ENCODE measurements around the gene ZFHX3. TPM values are rescaled to one million over a fixed set of nuclear protein-coding genes. Genes with fewer than 3 reads are reported as not detected.
A peak's percentile ranks its signal among the peaks of the same experiment; 100 is the strongest.

Gene ZFHX3
- polyA plus RNA-seq, 1 donor = 24.3 TPM

DNA sequence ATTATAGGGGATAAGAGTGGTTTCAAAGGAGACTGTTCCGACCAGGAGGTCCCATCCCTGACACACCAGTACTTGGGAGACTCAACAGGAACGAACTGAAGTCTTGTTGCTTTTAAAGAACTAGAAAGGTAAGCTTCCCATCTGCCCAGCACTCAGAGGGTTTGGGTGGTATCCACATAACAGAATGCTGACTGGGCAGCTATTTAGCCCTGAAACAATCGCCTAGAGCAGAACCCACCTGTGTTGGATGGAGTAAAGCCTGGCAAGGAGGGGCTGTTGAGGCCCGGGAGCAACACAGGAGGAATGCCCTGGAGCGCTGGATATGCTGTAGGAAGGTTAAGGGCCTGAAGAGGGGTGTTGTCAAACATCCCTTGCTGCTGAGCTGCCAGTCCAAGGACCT lies 254.9 kb downstream of the ZFHX3 start:
- no peak for DNase-seq

DNA sequence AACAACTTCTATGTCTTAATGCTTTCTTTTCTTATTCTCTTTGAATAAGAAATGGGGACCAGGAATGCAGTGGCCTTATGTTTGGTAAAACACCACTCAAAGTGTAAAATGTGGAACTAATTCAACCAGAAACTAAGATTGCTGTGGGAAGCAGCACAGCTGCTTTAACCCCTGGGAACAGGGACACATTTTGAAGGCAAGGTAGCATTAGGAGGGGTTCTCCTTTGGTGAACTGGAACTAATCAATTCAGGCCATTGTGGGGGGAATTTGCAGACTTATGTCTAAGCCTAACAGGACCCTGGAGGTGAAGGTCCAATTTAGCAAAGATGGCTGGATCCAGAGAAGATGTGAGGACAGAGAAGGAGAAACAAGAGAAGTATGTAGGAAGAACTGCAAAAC lies 256.1 kb downstream of the ZFHX3 start:
- no peak for DNase-seq

- no peak for DNase-seq
Measured at GRCh38 chr16:72789921-72790320, 258.0 kb downstream of the ZFHX3 start.

DNA sequence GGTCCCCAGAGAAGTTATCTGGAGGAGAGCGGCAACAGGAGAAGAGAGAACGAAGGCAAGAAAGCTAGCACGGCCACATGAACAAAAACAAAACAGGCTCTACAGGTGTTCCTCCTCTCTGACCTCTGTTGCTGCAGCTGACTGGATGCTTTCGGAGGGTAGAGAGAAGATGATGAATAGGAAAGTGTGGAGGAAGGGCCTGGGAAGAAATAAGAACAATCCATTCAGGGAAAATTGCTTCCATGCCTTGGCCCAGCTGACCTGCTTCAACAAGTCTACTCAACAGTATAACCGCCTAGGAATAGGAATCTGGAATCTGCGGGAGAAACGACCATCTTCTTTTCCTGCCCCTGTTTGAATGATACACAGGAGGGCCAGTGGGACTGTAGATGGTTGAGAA lies 258.5 kb downstream of the ZFHX3 start:
- DNase-seq = no peak

GRCh38 chr16:72788269-72788809 lies 259.6 kb downstream of the ZFHX3 start:
- no peak for DNase-seq

DNA sequence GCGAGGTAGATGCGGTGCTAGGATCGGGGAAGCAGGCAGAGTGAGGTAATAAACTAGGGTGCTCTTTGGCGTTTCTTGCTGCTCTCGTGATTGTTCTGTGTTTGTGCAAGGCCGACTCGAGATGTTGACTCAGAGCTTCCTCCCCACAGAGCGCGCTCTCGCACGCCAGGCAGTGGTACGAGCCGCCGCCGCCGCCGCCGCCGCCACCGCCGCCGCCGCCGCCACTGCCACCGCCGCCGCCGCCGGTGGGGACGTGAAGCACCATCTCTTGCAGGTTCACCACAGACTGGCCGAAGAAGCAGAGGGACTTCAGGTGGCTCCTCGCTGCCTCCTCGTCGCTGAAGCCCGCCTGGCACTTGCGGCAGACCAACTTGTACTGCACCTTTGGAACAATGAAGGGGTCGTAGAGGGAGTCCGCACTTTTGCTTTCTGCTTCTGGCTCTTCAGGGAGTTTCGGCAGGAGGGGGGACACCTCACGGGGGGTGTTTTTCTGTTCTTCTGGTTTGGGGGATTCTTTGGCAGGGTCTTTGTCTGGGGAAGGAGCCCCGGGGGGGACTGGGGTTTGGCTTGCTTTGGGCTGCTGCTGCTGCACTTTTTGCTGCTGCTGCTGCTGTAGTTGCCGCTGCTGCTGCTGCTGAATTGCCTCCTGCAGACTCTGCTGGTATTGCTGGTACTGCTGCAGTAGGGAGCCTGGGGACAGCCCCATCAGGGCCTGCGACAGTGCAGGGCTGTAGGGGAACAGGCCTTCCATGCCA lies 260.2 kb downstream of the ZFHX3 start:
- DNase-seq = peak; percentile 49

GRCh38 chr16:72787130-72787513 lies 260.8 kb downstream of the ZFHX3 start:
- no peak for DNase-seq

DNA sequence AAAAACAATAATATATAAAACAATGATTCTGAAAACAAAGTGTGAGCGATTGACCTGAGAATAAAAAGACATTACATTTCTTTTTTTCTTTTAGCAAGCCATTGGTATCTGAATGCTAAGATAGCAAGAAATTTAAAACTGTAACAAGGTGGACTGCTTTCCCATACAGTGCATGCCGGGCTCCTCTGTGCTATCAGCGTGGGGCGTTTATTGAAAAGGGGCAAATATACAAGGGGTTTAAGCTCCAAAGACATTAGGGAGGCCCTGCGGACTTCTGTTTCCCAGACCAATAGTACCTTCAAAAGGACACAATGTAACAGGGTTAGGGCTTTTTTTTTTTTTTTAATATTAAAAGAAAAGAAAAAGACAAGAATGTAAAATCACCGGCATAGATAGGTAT lies 261.3 kb downstream of the ZFHX3 start:
- DNase-seq = no peak

- DNase-seq = no peak
Measured at GRCh38 chr16:72785886-72786285, 262.0 kb downstream of the ZFHX3 start.

DNA sequence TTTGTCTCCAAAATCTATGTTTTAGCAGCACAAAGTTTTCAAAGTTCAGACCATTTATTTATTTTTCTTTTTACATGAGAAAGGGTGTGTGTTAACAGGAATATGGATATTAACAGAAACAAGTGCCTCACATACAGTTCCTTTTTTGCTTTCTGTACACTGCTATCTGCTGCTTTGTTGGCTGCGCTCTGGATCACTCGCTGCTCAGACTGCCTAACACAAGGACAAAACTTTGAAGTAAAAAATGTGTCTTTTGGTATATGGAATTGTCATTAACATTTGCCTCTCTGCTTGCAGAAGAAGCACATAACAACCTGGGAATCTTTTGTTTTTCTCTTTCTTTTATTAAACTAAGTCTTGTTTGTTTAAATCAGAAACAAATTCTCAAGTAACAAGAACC lies 262.8 kb downstream of the ZFHX3 start:
- DNase-seq = no peak

- no peak for DNase-seq
Measured at GRCh38 chr16:72783716-72784318, 264.1 kb downstream of the ZFHX3 start.

DNA sequence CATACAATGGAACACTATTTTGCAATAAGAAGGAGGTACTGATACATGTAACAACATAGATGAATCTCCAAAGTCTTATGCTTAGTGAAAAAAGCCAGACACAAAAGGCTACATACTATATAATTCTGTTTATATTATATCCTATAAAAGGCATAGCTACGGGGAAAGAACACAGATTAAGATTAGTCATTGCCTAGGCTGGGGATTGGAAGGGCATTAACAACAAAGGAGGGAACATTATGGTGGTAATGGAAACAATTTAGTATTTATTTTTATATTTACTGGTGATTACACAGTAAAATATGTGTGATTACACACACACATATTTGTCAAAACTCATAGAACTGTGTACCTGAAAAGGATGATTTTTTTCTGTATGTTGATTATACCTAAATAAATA lies 278.1 kb downstream of the ZFHX3 start:
- DNase-seq = no peak

DNA sequence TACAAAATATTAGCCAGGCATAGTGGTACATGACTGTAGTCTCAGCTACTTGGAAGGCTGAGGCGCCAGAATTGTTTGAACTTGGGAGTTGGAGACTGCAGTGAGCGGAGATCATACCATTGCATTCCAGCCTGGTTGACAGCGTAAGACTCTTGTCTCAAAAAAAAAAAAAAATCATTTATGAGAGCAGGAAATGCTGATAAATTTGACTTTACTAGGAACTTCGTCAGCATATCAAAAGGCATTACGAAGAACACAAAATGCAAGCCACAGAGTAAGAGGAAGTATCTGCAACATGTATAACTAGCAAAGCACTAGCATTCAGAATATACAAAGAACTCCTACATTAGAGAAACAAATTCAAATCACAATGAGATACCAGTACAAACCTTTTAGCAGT lies 279.3 kb downstream of the ZFHX3 start:
- DNase-seq = no peak

DNA sequence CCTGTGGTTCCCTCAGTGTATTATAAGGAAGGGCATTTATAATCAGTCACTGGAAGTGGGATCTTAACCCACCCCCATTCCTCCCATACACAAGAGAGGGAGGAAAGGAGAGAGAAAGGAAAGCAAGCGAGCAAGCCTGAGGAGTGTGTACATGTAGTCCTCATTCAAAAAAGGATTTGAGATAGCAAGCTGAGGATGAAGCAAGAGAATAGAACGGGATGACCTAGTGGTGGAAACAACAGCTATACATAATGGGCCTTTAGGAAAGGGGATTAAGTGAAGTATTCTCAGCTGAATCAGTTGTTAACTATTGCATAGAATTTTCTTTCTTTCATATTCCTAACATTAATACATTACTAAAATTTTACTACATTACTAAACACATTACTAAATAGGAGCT lies 281.4 kb downstream of the ZFHX3 start:
- no peak for DNase-seq

- DNase-seq = no peak
Measured at GRCh38 chr16:72764015-72764654, 283.8 kb downstream of the ZFHX3 start.

- DNase-seq = no peak
Measured at GRCh38 chr16:72760581-72760980, 287.3 kb downstream of the ZFHX3 start.

GRCh38 chr16:72753881-72754280 lies 294.0 kb downstream of the ZFHX3 start:
- DNase-seq = no peak

DNA sequence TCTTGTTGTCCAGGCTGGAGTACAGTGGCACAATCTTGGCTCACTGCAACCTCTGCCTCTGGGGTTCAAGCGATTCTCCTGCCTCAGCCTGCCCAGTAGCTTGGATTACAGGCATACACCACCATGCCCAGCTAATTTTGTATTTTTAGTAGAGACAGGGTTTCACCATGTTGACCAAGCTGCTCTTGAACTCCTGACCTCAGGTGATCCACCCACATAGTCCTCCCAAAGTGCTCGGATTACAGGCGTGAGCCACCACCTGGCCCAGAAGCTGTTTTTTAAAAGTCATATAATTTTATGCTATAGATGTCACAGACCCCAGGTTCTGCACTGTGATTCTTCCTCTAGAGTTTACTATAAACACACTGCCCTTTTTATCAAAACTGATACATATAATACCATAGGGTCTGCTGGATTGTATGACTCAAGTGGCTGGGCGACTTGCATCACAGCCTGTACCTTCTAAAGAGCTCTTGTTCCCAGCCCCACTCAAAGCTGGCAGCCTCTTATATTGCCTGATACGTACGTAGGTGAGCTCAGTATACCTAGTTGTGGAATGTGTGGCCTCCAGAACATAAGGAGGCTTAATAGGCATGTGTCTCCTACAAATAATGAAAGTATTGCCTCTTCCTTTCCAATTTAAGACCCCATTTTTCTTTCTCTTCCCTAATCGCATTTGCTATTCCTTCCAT lies 295.8 kb downstream of the ZFHX3 start:
- DNase-seq = no peak

GRCh38 chr16:72751076-72751475 lies 296.9 kb downstream of the ZFHX3 start:
- no peak for DNase-seq

DNA sequence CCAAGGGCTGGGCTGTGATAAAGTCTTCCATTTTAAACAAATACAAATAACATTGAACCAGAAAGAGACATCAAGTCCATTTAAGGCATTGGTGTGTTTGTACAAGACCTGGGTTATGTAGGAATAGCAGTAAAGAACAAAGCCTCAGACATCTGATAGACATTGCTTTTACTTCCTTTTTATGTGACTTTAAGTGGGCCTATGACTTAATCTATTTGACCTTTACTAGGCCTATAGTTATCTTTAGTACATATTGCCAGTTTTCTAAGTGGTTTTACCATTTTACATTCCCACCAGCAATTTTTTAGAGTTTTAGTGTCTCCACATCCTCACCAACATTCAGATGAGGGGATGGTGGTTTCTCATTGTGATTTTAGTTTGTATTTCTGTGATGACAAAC lies 298.8 kb downstream of the ZFHX3 start:
- no peak for DNase-seq

DNA sequence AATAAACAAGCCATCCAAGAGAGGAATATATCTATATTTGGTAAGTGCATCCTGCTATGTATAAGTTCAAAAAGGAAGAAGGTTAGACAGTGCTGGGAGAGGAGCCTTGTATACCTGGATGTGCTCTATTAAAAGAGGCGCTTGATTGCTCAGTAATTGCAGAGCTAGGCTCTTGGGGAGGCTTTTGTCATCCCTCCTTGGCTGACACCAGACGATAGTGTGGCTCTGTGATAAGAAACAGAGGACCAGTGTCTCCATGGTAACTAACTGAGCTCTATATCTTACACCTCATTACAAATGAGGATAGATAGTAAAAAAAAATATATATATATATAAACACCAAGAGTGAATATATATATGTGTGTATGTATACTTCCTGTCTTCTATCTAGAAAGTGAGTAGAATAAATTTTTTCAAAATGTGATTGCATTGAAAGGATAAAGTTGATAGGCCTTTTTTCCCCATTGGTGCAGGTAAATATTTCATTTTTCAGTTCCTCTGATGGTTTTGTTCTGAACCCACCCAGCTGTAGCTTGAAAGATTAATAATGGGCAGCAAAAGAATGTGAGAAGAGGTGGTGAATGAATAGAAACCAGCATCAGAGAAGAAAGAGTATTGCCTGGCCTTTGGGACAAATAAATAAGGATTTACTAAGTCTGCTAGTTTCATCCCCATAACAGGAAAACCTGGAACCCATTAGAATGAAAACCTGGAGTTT lies 303.7 kb downstream of the ZFHX3 start:
- no peak for DNase-seq
